ENCODE data around the gene FCRL2. TPM values are rescaled to one million over a fixed set of nuclear protein-coding genes. Genes with fewer than 3 reads are reported as not detected.

The FCRL2 gene
- total RNA-seq, 4 donors from 2014 or later, result 0.50 TPM; not detected in 3

GRCh38 chr1:157704878-157705277 lies 72.1 kb downstream of the FCRL2 start:
- TF ChIP-seq CTCF (IDR thresholded peaks at IDR 0.05) (no peak), POLR2A (IDR thresholded peaks at IDR 0.05; ENCODE audit: low read depth) (no peak), POLR2AphosphoS5 (IDR thresholded peaks at IDR 0.05) (no peak), EP300 (IDR thresholded peaks at IDR 0.05) (no peak)
- no peaks in the 10 kb centered on the region for H3K36me3 ChIP-seq
- H3K9me3 ChIP-seq, result no peaks in the 10 kb centered on the region
- H3K4me3 ChIP-seq, result no peak overlapping the region
- no peaks in the 10 kb centered on the region for H3K4me1 ChIP-seq
- no peak for DNase-seq (ENCODE audit: extremely low spot score)
- no peaks in the 10 kb centered on the region for H3K27me3 ChIP-seq
- no peak overlapping the region for H3K27ac ChIP-seq (replicated peaks in 1 of 4)
- intact Hi-C loops (cut with DNase I), result no loop called here

- Histone ChIP-seq H3K27me3 (no peaks in the 10 kb centered on the region), H3K4me1 (no peaks in the 10 kb centered on the region), H3K9me3 (no peaks in the 10 kb centered on the region), H3K4me3 (no peak overlapping the region), H3K36me3 (no peaks in the 10 kb centered on the region), H3K27ac (replicated peaks in 1 of 4) (no peak overlapping the region)
- WGBS, result 84% methylated on average over 4 of the region's 4 CpGs
- TF ChIP-seq CTCF (IDR thresholded peaks at IDR 0.05) (no peak), EP300 (IDR thresholded peaks at IDR 0.05) (no peak), POLR2AphosphoS5 (IDR thresholded peaks at IDR 0.05) (no peak), POLR2A (IDR thresholded peaks at IDR 0.05; ENCODE audit: low read depth) (no peak)
- DNase-seq (ENCODE audit: extremely low spot score), result no peak
- intact Hi-C loops (cut with DNase I), result no loop called here
Measured at GRCh38 chr1:157703981-157704380, 73.0 kb downstream of the FCRL2 start.

GRCh38 chr1:157702308-157702825 lies 74.6 kb downstream of the FCRL2 start:
- no peaks in the 10 kb centered on the region for H3K36me3 ChIP-seq
- peaks cover 0 to 1% (median 0%) of the 10 kb centered on the region in 4 donors for H3K27me3 ChIP-seq
- TF ChIP-seq POLR2AphosphoS5 (IDR thresholded peaks at IDR 0.05), result no peak
- H3K4me3 ChIP-seq, result no peak overlapping the region
- no peak overlapping the region for H3K27ac ChIP-seq (replicated peaks in 1 of 4)
- H3K9me3 ChIP-seq, result no peaks in the 10 kb centered on the region
- WGBS, result 72% methylated on average over 5 of the region's 5 CpGs
- intact Hi-C loops (cut with DNase I), result no loop called here
- no peak for DNase-seq (ENCODE audit: extremely low spot score)
- no peaks in the 10 kb centered on the region for H3K4me1 ChIP-seq

GRCh38 chr1:157700732-157701131 lies 76.2 kb downstream of the FCRL2 start, which contains the start of gene FCRL3:
TSS of gene FCRL3 (minus strand) at chr1:157700769. CDS start at chr1:157700489, 280 bp downstream.
- TF ChIP-seq POLR2A (IDR thresholded peaks at IDR 0.05; ENCODE audit: low read depth) (no peak), POLR2AphosphoS5 (IDR thresholded peaks at IDR 0.05) (no peak)
- DNase-seq (ENCODE audit: extremely low spot score), result no peak
- no peaks in the 10 kb centered on the region for H3K9me3 ChIP-seq
- no peaks in the 10 kb centered on the region for H3K36me3 ChIP-seq
- WGBS, result 76% methylated on average over 4 of the region's 4 CpGs
- peaks cover 0 to 5% (median 0%) of the 10 kb centered on the region in 4 donors for H3K27me3 ChIP-seq
- no peak within 1 kb of the TSS for H3K27ac ChIP-seq (replicated peaks in 1 of 4)
- intact Hi-C loops (cut with DNase I), result no loop called here
- H3K4me3 ChIP-seq, result no peak within 1 kb of the TSS
- H3K4me1 ChIP-seq, result no peaks in the 10 kb centered on the region

GRCh38 chr1:157700305-157700704 lies 76.6 kb downstream of the FCRL2 start:
- intact Hi-C loops (cut with DNase I), result no loop called here
- no peaks in the 10 kb centered on the region for H3K36me3 ChIP-seq
- peaks cover 0 to 5% (median 0%) of the 10 kb centered on the region in 4 donors for H3K27me3 ChIP-seq
- H3K4me1 ChIP-seq, result no peaks in the 10 kb centered on the region
- no peak overlapping the region for H3K4me3 ChIP-seq
- TF ChIP-seq POLR2AphosphoS5 (IDR thresholded peaks at IDR 0.05) (no peak), EP300 (IDR thresholded peaks at IDR 0.05) (no peak), CTCF (IDR thresholded peaks at IDR 0.05) (no peak), POLR2A (IDR thresholded peaks at IDR 0.05; ENCODE audit: low read depth) (no peak)
- H3K9me3 ChIP-seq, result no peaks in the 10 kb centered on the region
- 74% methylated on average over 5 of the region's 5 CpGs for WGBS
- H3K27ac ChIP-seq (replicated peaks in 1 of 4), result no peak overlapping the region
- DNase-seq (ENCODE audit: extremely low spot score), result no peak

Measured in esophagus muscularis mucosa (tissue), 4 donors.